Measurements from ENCODE around the gene ATP8B1. TPM values are rescaled to one million over a fixed set of nuclear protein-coding genes. Genes with fewer than 3 reads are reported as not detected.
"Not testable (repeated sequence)": the region's sequence is repeated elsewhere in the genome, so short reads cannot be mapped to it uniquely, and the experiment has no call there.

Gene ATP8B1
- polyA plus RNA-seq, 1 experiment: 77.6 TPM

DNA sequence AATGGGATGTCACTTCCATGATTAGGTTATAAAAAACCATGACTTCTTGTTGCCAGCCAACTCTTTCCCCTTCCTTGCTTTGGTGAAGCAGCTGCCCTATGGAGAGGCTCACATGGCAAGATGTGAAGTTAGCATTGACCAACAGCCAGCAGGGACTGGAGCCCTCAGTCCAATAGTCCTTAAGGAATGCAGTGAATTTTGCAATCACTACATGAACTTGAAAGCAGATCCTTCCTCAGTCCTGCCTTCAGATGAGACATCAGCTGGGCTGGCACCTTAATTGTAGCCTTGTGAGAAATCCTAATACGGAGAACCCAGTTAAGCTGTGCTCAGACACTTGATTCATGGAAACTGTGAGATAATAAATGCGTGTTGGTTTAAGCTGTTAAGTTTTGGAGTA, 61.8 kb downstream of the ATP8B1 start:
- POLR2A ChIA-PET: no interaction called here
- no peak overlapping the region for H3K4me3 ChIP-seq (ENCODE audit: low read depth, low read length)
- H3K9me3 ChIP-seq (ENCODE audit: control insufficient read depth, insufficient read depth, low read length): peaks cover 11% of the 10 kb centered on the region
- CTCF ChIA-PET: no interaction called here
- H3K27ac ChIP-seq (ENCODE audit: low read depth, low read length): no peak overlapping the region
- no peak for DNase-seq (ENCODE audit: low read depth, low spot score)
- TF ChIP-seq, protein P1, sequence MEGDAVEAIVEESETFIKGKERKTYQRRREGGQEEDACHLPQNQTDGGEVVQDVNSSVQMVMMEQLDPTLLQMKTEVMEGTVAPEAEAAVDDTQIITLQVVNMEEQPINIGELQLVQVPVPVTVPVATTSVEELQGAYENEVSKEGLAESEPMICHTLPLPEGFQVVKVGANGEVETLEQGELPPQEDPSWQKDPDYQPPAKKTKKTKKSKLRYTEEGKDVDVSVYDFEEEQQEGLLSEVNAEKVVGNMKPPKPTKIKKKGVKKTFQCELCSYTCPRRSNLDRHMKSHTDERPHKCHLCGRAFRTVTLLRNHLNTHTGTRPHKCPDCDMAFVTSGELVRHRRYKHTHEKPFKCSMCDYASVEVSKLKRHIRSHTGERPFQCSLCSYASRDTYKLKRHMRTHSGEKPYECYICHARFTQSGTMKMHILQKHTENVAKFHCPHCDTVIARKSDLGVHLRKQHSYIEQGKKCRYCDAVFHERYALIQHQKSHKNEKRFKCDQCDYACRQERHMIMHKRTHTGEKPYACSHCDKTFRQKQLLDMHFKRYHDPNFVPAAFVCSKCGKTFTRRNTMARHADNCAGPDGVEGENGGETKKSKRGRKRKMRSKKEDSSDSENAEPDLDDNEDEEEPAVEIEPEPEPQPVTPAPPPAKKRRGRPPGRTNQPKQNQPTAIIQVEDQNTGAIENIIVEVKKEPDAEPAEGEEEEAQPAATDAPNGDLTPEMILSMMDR (IDR thresholded peaks at IDR 0.05; ENCODE audit: low read depth, low read length): no peak
- H3K27me3 ChIP-seq (ENCODE audit: control insufficient read depth, insufficient read depth, low read length): no peaks in the 10 kb centered on the region

- CTCF ChIA-PET: interaction anchor here (1.2 kb wide), 1 partner anchor 384 kb away, joined by 3 read pairs; no protein-coding TSS in a partner anchor
- H3K4me3 ChIP-seq (ENCODE audit: low read depth, low read length): peak overlapping the region; percentile 14; the same call in 1 of the 2 replicates
- POLR2A ChIA-PET: interaction anchor here (0.9 to 1.5 kb wide), 4 partner anchors 42 to 380 kb away, joined by 3 to 4 read pairs (median 4); no protein-coding TSS in a partner anchor
- peak overlapping the region; percentile 86 for H3K27ac ChIP-seq (ENCODE audit: low read depth, low read length)
- H3K27me3 ChIP-seq (ENCODE audit: control insufficient read depth, insufficient read depth, low read length): no peaks in the 10 kb centered on the region
- peaks cover 11% of the 10 kb centered on the region for H3K9me3 ChIP-seq (ENCODE audit: control insufficient read depth, insufficient read depth, low read length)
- no peak for DNase-seq (ENCODE audit: low read depth, low spot score)
- TF ChIP-seq, protein P1 (IDR thresholded peaks at IDR 0.05; ENCODE audit: low read depth, low read length): no peak
Measured at GRCh38 chr18:57738078-57738477, 65.0 kb downstream of the ATP8B1 start.

DNA sequence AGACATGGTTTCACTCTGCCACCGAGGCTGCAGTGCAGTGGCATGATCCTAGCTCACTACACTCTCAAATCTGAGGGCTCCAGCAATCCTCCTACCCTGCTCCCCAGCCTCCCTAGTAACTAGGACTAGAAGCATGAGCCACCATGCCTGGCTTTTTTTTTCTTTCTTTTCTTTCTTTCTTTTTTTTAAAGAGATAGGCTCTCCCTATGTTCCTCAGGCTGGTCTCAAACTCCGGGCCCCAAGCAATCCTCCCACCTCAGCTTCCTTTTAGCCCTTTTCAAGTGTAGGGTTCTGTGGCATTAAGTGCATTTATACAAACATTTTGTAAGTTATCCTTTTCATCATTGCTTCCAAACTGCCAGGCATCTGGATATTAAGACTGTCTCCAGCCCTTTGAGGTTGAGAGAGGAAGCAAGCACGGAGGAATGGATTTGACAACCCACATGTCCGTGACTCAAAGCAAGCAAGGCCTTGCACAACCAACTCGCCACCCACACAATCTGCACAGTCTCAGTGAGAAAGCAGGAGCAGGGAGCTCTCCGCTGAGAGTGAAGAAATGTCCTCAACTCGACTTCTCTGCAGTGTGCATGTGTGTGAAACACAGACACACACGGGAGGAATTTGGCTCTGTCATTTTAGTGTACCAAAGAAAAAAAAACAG, 65.6 kb downstream of the ATP8B1 start:
- ChIA-PET CTCF (interaction anchor here (0.5 to 1.2 kb wide), 2 partner anchors 306 to 384 kb away, joined by 3 read pairs; partner anchors contain the start of gene NEDD4L), POLR2A (interaction anchor here (0.6 to 1.5 kb wide), 5 partner anchors 42 to 380 kb away, joined by 3 to 4 read pairs (median 4); no protein-coding TSS in a partner anchor)
- peak overlapping the region; percentile 86 for H3K27ac ChIP-seq (ENCODE audit: low read depth, low read length)
- H3K4me3 ChIP-seq (ENCODE audit: low read depth, low read length): peak overlapping the region; percentile 18
- TF ChIP-seq, protein P1 (IDR thresholded peaks at IDR 0.05; ENCODE audit: low read depth, low read length): no peak
- no peaks in the 10 kb centered on the region for H3K27me3 ChIP-seq (ENCODE audit: control insufficient read depth, insufficient read depth, low read length)
- H3K9me3 ChIP-seq (ENCODE audit: control insufficient read depth, insufficient read depth, low read length): peaks cover 11% of the 10 kb centered on the region
- DNase-seq (ENCODE audit: low read depth, low spot score): peak; percentile 96

- H3K4me3 ChIP-seq (ENCODE audit: low read depth, low read length); H3K27me3 ChIP-seq (ENCODE audit: control insufficient read depth, insufficient read depth, low read length); H3K9me3 ChIP-seq (ENCODE audit: control insufficient read depth, insufficient read depth, low read length); H3K27ac ChIP-seq (ENCODE audit: low read depth, low read length); CTCF ChIA-PET; POLR2A ChIA-PET; DNase-seq (ENCODE audit: low read depth, low spot score): not testable (repeated sequence)
Measured at GRCh38 chr18:57735042-57735441, 68.1 kb downstream of the ATP8B1 start.

- TF ChIP-seq, protein P1 (IDR thresholded peaks at IDR 0.05; ENCODE audit: low read depth, low read length): no peak
- CTCF ChIA-PET: no interaction called here
Measured at GRCh38 chr18:57733861-57734260, 69.3 kb downstream of the ATP8B1 start.

More at GRCh38 chr18:57733861-57734260, 69.3 kb downstream of the ATP8B1 start:
- POLR2A ChIA-PET: no interaction called here
- Histone ChIP-seq H3K27ac (ENCODE audit: low read depth, low read length) (no peak overlapping the region), H3K27me3 (ENCODE audit: control insufficient read depth, insufficient read depth, low read length) (no peaks in the 10 kb centered on the region), H3K9me3 (ENCODE audit: control insufficient read depth, insufficient read depth, low read length) (no peaks in the 10 kb centered on the region), H3K4me3 (ENCODE audit: low read depth, low read length) (no peak overlapping the region)
- no peak for DNase-seq (ENCODE audit: low read depth, low spot score)

All from AG04450 (cell line).